Loucy (cell line): Measurements from ENCODE around the gene MBD2.

ENCODE experiments used
- H2AFZ ChIP-seq: fragments of 200-600 bp; sonication (generic); 2 replicates; pipeline ENCODE4 v1.6.0; 2016; ENCODE audit warnings: antibody characterized with exemption, mild to moderate bottlenecking, low read length, moderate library complexity
- H3F3A ChIP-seq: fragments of 200-600 bp; 2 replicates; pipeline ENCODE4 v1.6.0; 2016; ENCODE audit warnings: antibody characterized with exemption, low read depth, mild to moderate bottlenecking
- H3K27me3 ChIP-seq: fragments of 200-600 bp; sonication (generic); 2 replicates; pipeline ENCODE4 v1.6.1; 2014; ENCODE audit warnings: low read length, mild to moderate bottlenecking; ENCODE audit not compliant: insufficient read depth, poor library complexity, severe bottlenecking
- H3K36me3 ChIP-seq: fragments of 200-600 bp; sonication (generic); 2 replicates; pipeline ENCODE4 v1.6.1; 2016; ENCODE audit warnings: low read length; ENCODE audit not compliant: insufficient read depth
- H3K4me1 ChIP-seq: fragments of 200-600 bp; sonication (generic); 2 replicates; pipeline ENCODE4 v1.5.1; 2014; ENCODE audit warnings: low read length, mild to moderate bottlenecking; ENCODE audit not compliant: insufficient read depth, poor library complexity, severe bottlenecking
- H3K4me2 ChIP-seq: fragments of 200-600 bp; sonication (generic); 2 replicates; pipeline ENCODE4 v1.6.0; 2014; ENCODE audit warnings: antibody characterized with exemption, low read length, low read depth, mild to moderate bottlenecking; ENCODE audit not compliant: poor library complexity, severe bottlenecking
- H3K4me3 ChIP-seq: fragments of 200-600 bp; sonication (generic); 2 replicates; pipeline ENCODE4 v1.5.1; 2014; ENCODE audit warnings: low read length, mild to moderate bottlenecking, mixed read lengths; ENCODE audit not compliant: poor library complexity, severe bottlenecking
- H3K79me2 ChIP-seq: fragments of 200-600 bp; sonication (generic); 2 replicates; pipeline ENCODE4 v1.6.1; 2014; ENCODE audit warnings: low read length; ENCODE audit not compliant: insufficient read depth
- H3K9ac ChIP-seq: fragments of 200-600 bp; sonication (generic); 2 replicates; pipeline ENCODE4 v1.6.0; 2014; ENCODE audit warnings: mild to moderate bottlenecking, low read depth, low read length, moderate library complexity; ENCODE audit not compliant: poor library complexity, severe bottlenecking
- H3K9me2 ChIP-seq: fragments of 200-600 bp; sonication (generic); replicated peaks from 2 replicates; pipeline ENCODE4 v1.6.1; 2016; ENCODE audit warnings: low read depth, low read length, mixed read lengths
- H3K9me3 ChIP-seq: fragments of 200-600 bp; sonication (generic); 2 replicates; pipeline ENCODE4 v1.6.1; 2014; ENCODE audit warnings: mild to moderate bottlenecking, antibody characterized with exemption, low read length, low read depth; ENCODE audit not compliant: insufficient read depth
- H4K20me1 ChIP-seq: fragments of 200-600 bp; sonication (generic); 2 replicates; pipeline ENCODE4 v1.6.0; 2014; ENCODE audit warnings: antibody characterized with exemption, low read length, mild to moderate bottlenecking; ENCODE audit not compliant: insufficient read depth, poor library complexity, severe bottlenecking
- EZH2phosphoT487 ChIP-seq: fragments of 200-600 bp; IDR thresholded peaks from 2 replicates; pipeline ENCODE4 v1.6.1; 2018; ENCODE audit warnings: antibody characterized with exemption, mild to moderate bottlenecking, moderate library complexity, borderline replicate concordance
- TF ChIP-seq, protein P1 (sequence below): fragments of 200-600 bp; sonication (generic); conservative IDR thresholded peaks from 2 replicates; pipeline ENCODE4 v1.5.1; 2014; ENCODE audit warnings: mild to moderate bottlenecking, antibody characterized with exemption, low read length

MBD2 gene

DNA sequence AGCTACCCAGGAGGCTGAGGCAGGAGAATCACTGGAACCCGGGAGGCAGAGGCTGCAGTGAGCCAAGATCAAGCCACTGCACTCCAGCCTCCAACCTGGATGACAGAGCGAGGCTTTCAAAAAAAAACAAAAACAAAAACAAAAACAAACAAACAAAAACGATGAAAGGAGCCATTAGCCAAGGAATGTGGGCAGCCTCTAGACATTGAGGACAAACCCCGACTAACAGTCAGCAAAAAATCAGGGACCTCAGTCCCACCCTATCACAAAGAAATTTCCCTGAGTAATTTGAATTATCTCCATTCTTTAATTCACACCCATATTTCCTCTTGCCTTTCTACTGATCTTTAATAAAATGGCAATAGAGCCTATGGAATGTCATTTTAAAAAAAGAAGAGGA is 75.8 kb downstream of the MBD2 start:
- TF ChIP-seq EZH2phosphoT487: no peak
- TF ChIP-seq, protein P1, sequence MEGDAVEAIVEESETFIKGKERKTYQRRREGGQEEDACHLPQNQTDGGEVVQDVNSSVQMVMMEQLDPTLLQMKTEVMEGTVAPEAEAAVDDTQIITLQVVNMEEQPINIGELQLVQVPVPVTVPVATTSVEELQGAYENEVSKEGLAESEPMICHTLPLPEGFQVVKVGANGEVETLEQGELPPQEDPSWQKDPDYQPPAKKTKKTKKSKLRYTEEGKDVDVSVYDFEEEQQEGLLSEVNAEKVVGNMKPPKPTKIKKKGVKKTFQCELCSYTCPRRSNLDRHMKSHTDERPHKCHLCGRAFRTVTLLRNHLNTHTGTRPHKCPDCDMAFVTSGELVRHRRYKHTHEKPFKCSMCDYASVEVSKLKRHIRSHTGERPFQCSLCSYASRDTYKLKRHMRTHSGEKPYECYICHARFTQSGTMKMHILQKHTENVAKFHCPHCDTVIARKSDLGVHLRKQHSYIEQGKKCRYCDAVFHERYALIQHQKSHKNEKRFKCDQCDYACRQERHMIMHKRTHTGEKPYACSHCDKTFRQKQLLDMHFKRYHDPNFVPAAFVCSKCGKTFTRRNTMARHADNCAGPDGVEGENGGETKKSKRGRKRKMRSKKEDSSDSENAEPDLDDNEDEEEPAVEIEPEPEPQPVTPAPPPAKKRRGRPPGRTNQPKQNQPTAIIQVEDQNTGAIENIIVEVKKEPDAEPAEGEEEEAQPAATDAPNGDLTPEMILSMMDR: no peak
- Histone ChIP-seq H3K9me3 (0 out of 2 replicates have a peak, but pooled peaks cover under 1% of the 10 kb centered on the region), H3K27me3 (no peaks in the 10 kb centered on the region), H3K9ac (no peak overlapping the region), H4K20me1 (no peaks in the 10 kb centered on the region), H3K4me3 (no peak overlapping the region), H3F3A (no peaks in the 10 kb centered on the region), H3K36me3 (peaks cover 23% of the 10 kb centered on the region; the same call in 1 of the 2 replicates), H3K4me2 (no peak overlapping the region), H3K79me2 (no peaks in the 10 kb centered on the region), H3K4me1 (no peaks in the 10 kb centered on the region), H2AFZ (no peak overlapping the region), H3K9me2 (no peaks in the 10 kb centered on the region)

DNA sequence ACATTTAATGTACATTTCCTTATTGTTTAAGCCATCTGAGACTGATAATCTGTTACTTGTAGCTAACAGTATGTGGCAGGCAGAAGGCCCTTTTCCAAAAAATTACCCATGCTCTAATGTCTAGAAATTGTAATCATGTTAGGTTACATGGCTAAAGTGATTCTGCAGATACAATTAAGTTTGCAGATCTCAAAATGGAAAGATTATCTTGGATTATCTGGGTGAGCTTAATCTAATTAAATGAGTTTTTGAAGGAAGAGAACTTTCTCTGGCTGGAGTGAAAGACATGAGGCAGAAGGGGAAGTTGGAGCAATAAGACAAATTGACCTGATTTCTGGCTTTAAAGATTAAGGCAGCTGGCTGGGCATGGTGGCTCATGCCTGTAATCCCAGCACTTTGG is 76.3 kb downstream of the MBD2 start:
- Histone ChIP-seq H3K4me1 (no peaks in the 10 kb centered on the region), H4K20me1 (no peaks in the 10 kb centered on the region), H3K36me3 (peaks cover 18% of the 10 kb centered on the region; the same call in 1 of the 2 replicates), H3K4me2 (no peak overlapping the region), H3F3A (no peaks in the 10 kb centered on the region), H3K79me2 (no peaks in the 10 kb centered on the region), H3K9me3 (0 out of 2 replicates have a peak, but pooled peaks cover 5% of the 10 kb centered on the region), H3K27me3 (no peaks in the 10 kb centered on the region), H2AFZ (no peak overlapping the region), H3K4me3 (no peak overlapping the region), H3K9me2 (no peaks in the 10 kb centered on the region), H3K9ac (no peak overlapping the region)
- TF ChIP-seq, protein P1: no peak
- no peak for TF ChIP-seq EZH2phosphoT487

DNA sequence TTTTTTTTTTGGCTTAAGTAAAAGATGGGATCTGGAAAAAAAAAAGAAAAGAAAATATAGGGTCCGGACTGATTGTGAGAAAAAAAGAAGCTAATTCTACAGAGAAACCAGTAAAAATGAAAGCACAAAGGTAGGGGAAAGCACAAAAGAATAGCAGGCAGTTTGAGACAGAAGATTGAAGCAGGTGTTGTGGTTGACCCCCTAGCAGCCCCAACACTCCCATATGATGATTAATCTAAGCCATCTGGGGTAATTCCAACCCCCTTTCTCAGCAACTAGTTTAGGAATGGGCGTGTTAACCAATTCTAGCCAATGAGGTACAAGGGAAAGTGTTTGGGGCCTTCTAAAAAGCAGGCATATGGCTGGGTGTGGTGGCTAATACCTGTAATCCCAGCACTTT is 77.0 kb downstream of the MBD2 start:
- Histone ChIP-seq H3F3A (no peaks in the 10 kb centered on the region), H3K4me1 (no peaks in the 10 kb centered on the region), H3K36me3 (peaks cover 11% of the 10 kb centered on the region; the same call in 1 of the 2 replicates), H3K4me3 (no peak overlapping the region), H4K20me1 (no peaks in the 10 kb centered on the region), H3K9ac (no peak overlapping the region), H2AFZ (no peak overlapping the region), H3K27me3 (no peaks in the 10 kb centered on the region), H3K4me2 (no peak overlapping the region), H3K9me2 (no peaks in the 10 kb centered on the region), H3K79me2 (no peaks in the 10 kb centered on the region), H3K9me3 (0 out of 2 replicates have a peak, but pooled peaks cover 5% of the 10 kb centered on the region)
- TF ChIP-seq, protein P1: no peak
- TF ChIP-seq EZH2phosphoT487: no peak
